ENCODE data around the gene LENEP.

Gene LENEP

GRCh38 chr1:155011437-155012025, 18.1 kb downstream of the LENEP start:
- DNase-seq (ENCODE audit: low read depth), result no peak

GRCh38 chr1:155012026-155012546, 18.7 kb downstream of the LENEP start:
- DNase-seq (ENCODE audit: low read depth), result peak; percentile 51

- DNase-seq (ENCODE audit: low read depth), result no peak
These were observed 19.6 kb downstream of the LENEP start for GRCh38 chr1:155012776-155013602.

GRCh38 chr1:155013632-155014031, 20.2 kb downstream of the LENEP start:
- DNase-seq (ENCODE audit: low read depth), result no peak

GRCh38 chr1:155014709-155015508, 21.5 kb downstream of the LENEP start:
- no peak for DNase-seq (ENCODE audit: low read depth)

GRCh38 chr1:155015527-155016230, 22.3 kb downstream of the LENEP start:
- no peak for DNase-seq (ENCODE audit: low read depth)

GRCh38 chr1:155016231-155016831, 22.9 kb downstream of the LENEP start:
- no peak for DNase-seq (ENCODE audit: low read depth)

GRCh38 chr1:155017041-155017945, 23.9 kb downstream of the LENEP start:
- peak; percentile 84 for DNase-seq (ENCODE audit: low read depth)

GRCh38 chr1:155017946-155018316, 24.5 kb downstream of the LENEP start:
- DNase-seq (ENCODE audit: low read depth), result no peak

GRCh38 chr1:155018617-155019348, 25.4 kb downstream of the LENEP start:
- peak; percentile 35 for DNase-seq (ENCODE audit: low read depth)

- DNase-seq (ENCODE audit: low read depth), result no peak
These were observed 26.2 kb downstream of the LENEP start for GRCh38 chr1:155019377-155020245.

GRCh38 chr1:155022136-155022926, 28.9 kb downstream of the LENEP start:
- peak; percentile 26 for DNase-seq (ENCODE audit: low read depth)

GRCh38 chr1:155022927-155023236, 29.5 kb downstream of the LENEP start:
- no peak for DNase-seq (ENCODE audit: low read depth)

GRCh38 chr1:155023627-155024026, 30.2 kb downstream of the LENEP start:
- DNase-seq (ENCODE audit: low read depth), result no peak

GRCh38 chr1:155024315-155024714, 30.9 kb downstream of the LENEP start:
- no peak for DNase-seq (ENCODE audit: low read depth)

- no peak for DNase-seq (ENCODE audit: low read depth)
These were observed 32.8 kb downstream of the LENEP start for GRCh38 chr1:155026154-155026553.

- peak; percentile 42 for DNase-seq (ENCODE audit: low read depth)
These were observed 33.2 kb downstream of the LENEP start for GRCh38 chr1:155026588-155026987.

Measured in EH (cell line).